OCI-M2 (cell line): ENCODE measurements around the gene CYP27C1.

Experiments used
- DNase-seq: peaks from one replicate; lab custom pipeline; 2025; ENCODE audit not compliant: unreplicated experiment; lab: John Stamatoyannopoulos, UW

CYP27C1 gene

DNA sequence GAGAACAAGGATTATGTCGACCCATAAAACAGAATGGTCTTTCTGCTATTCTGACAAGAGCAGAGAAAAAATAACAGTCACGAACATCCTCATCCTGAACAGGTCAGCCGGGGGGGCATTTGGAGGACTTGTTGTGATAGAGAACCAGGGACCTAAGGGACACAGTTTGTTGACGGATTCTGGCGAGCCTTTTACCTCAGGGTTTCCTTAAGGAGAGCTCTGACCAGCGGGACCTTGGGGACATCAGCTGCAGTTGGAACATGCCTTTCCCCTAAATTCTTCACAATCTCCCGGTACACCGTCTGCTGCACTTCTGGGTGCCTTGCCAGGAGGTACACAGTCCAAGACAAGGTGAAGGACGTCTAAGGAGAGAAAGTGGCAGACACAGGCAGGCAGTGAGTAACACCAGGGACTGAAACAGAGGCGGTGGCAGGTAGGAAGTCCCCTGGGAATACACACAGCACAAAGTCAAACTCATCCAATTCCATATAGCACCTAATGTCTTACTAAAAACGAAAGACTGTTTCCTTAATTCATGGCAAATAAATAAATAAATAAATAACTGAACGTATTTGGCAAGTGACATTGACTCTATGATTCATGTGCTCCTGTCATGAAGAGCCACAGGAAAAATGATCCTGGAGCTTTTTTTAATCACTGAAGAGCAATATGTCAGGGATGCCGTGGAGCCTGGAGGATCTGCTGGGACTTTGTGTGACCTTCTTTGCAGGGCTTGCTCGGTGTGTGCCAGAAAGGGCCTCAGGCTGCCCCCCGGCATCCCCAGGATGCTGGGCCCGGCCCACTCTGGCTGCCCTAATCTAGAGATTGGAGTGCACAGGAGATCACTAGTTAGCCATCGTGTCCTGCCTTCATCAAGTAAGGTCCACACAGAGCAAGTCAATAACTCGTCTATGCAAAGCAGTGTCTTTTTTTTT, 24.7 kb downstream of the CYP27C1 start:
- no peak for DNase-seq

DNA sequence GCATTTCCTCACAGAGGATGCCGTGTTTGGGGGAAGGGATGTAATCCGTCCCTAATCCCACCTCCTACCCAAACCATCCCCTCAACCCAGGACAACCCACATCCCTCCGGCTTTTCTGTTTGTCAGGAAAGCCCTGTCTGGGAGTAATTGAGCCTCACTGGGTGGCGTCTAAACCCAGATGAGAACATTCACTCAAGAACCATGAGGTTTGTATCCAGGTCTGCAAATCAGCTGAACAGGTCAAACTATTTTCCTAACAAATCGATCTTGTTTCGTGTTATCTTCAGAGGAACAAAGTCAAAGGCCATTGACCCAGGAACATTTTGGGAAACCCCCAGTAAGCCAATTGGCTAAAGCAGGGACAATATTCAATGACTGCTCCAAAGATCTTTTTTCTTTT, 25.7 kb downstream of the CYP27C1 start:
- DNase-seq: no peak

DNA sequence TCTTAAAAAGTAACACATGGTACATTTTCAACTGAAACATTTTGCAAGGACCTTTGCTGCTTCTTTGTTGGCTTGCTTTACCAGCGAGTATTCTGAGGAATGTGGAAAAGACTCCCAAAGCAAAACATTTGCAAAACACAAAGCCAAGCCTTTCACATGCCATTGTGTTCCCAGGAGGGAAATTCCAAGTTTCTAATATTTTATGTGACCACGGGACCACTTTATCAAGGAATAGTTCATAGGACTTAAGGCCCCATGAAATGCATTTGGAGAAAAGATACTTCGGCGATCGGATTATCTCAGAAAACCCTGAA, 26.2 kb downstream of the CYP27C1 start:
- DNase-seq: no peak

DNA sequence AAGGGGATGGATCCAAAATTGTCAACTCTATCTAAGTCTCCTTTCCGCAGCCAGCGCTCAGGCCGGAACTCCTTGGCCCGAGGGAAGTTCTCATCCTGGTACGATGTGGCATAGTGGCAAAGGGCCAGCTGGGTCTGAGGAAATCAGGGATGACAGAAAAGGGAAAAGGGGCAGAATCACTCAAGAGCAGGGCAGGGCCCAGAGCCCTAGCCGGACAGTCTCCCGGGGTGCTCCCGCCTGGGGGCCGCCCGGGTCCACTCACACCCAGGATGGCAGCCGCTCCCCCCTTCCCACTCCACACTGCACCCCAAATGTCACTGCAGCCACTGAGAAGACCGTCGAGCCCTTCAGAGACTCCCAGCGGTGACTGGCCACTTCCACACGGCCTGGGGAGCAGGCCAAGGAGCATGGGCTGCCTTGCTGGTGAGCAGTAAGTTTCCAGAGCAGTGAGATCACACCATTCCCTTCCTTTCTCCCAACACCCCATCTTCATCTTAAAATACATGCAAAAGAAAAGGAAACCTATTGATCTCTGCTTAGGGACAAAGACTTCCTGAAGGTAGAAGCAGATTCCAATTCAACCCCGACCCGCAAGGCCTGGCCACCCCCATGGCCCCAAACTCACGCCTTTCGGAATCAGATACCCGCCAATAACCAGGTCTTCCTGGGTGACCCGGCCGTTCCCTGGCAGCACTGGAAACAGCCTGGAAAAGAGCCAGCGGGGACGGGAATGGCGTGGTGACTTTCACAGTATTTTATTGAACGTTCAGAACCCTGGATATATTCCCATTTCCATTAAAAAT, 26.7 kb downstream of the CYP27C1 start:
- no peak for DNase-seq

DNA sequence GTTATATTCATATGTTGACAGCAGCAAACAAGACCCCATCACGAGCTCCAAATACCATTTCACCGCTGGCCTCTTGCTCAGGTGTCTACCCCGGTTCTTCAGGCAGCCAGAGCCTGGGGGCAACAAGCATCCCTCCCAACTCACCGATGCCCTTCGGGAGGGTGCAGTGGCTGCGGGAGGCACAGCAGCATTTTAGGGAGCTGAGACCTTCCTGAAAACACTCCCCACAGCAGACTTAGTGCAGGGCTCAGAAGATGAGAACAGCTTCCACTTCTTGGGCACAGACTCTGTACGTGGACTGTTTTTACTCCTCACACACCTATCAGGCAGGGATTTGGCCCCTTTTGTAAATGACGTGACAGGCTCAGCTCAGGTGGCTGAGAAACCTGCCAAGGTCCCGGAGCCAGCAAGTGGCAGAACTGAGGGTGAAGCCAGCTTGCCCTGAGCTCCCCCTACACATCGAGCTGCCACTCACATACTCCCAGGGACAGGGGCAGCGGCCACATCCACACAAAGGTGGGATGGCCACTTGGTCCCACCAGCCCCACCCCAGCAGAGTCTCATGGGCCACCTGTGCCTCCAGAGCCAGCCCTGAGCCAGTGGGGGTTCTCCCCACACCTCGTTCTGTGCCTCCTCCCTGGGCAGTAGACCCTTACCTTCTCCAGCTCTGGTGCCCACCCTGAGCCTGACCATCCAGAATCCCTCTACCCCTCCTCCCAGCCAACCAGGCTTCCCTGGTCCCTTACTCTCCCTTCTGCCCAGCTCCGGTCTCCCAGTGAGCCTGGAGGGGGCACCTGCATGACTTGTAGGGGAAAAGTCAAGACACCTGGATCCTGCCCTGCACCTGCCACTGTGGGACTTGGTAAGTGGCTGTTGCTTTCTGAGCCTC, 28.5 kb downstream of the CYP27C1 start:
- no peak for DNase-seq

DNA sequence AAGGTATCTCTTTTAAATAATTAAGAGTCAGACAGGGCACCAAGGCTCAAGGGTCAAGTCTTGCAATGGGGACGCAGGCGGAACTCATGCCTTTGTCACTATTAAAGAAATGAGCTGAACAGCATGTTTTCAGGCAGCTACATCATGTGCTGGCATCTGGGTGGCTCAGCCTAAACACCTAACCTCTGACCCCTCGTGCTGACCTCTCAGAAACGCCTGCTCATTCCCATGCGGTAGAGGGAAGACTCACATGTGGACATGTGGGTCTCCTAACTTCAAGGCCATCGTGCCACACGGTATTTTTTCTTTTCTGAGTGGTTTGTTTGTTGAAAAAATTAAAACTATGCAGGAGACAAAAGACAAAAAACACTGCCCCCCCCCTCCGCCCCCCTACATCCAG, 31.3 kb downstream of the CYP27C1 start:
- no peak for DNase-seq

DNA sequence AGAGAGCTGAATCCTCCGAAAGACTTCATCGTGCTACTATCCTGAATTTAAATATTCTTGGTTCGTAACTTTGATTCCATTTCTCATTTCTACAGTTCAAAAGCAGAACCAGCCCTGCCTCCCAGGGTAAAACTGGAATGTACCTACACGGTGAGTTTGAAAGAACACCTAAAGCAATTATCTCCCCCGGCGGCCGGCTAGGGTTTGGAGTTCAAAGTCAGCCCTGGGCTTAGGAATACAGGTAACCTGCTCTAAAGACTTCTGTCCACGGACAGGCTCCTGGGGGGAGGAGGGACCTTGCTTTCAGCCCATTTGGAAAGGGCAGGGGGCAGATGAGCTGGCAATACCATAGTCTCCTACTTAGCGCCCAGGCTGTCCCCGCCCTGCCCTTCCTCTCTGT, 32.3 kb downstream of the CYP27C1 start:
- DNase-seq: no peak

DNA sequence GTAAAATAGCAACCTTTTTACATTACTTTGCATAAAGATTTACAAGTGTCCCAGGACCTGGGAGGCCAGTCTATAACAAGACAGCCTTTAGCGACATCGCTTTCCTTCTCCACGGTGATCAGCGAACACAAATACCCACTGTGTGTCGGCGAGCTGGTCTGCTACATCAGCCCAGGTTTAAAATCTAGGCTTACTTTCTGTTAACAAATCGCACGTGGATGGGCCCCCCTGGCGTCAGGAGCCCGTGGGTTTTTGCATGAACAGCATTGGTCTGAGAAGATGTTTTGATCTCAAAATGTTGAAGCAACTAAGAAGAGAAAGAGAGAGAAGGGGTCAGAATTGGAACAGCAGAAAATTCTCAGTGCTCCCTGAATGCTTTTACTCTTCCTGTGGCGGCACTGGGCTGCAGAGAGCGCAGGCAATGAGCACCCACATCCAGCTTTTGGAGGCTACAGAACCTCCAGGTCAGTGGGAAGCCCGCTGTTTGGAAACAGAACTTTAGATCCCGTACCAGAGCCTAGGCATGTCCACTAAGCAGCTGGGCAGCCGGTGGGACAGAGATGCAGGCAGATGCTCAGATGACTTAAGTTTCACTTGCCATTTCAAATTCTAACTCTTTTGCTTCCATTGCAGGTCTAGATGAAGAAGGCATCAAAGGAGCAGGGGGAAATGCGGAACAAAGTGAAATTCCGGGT, 32.9 kb downstream of the CYP27C1 start:
- DNase-seq: no peak

DNA sequence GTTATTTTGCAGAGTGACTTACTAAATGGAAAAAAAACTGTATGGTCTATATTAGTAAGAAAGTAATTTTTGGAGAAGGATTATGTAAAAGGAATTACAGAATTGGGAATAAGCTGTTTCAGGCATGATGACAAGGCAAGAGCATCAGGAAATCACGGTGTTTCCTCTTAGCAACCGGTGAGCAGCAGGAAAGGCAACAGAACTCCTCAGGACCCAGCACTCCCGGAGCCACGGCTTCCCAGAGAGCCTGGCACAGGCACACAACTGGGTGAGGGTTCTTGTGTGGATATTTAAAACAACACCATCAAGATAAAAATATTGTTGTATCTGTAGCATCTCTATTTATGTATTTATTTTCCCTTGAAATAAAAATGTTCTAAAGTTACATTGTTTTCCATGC, 34.4 kb downstream of the CYP27C1 start:
- no peak for DNase-seq

DNA sequence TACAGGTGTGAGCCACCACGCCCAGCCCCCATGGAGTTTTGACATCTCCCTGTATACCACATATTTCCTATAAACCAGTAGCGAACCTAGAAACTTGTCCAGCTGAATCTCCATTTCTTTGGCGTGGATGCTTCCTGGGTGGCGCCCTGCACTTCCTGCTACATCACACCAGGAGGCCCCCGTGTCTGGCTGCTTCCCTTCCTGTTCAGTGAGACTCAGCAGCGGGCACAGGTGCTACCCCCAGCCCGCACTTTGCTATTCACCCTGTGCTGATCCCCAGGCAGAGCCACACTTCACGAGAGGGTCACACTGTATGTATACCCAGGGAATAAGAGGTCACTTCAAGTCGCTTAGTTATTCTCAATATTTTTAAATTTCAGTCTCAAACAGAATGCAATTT, 35.0 kb downstream of the CYP27C1 start:
- no peak for DNase-seq

DNA sequence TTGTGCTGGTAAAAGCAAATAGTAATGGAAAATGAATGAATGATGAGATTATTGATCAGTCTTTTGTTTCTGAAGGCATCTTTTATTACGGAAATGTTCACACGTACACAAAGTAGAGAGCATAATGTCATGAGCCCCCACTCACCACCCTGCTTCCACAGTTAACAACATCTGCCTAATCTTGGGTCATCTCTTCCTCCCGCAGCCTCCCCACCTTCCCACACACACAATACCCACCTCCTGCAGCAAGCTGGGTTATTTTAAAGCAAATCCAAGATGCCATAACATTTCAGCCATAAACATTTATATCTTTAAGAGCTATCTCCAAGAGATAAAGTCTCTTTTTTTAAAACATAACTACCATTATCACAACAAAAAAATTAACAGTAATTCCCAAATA, 36.3 kb downstream of the CYP27C1 start:
- no peak for DNase-seq

DNA sequence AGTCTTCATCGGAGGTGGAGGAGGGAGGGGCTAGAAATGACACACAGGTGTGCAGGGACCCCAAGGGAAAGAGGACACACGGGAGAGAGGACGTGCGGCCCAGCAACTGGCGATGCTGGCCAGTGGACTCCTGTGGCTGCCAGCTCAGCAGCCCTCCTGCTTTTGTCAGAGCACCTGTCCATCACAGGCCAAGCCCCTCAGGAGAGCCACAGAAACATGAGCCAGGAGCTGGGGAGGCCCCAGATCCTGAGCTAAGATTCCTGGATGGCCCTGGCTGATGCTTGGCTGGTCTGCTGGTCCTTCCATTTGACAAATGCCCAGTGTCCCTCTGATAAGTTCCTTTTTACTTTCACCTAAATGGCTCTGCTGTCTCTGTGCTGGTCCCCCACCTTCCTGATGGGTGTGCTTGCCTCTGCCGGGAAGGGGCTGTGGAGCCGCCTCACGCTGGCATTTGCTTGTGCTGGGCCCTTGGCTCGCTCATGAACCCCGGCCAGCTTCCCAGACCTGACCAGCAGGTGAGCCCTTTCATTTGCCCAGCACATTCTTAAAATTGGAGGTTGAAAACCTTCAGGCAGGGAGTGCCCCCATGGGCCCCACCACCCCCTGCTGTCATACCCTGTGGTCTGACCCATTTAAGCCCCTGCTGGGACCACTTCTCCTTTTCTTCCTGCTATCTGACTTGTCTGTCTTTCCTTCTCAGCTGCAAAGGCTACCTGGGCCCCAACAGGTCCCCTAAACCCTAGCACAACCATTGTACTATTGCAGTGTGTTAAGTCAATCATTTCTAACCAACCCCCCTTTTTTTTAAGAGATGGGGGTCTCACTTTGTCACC, 37.3 kb downstream of the CYP27C1 start:
- no peak for DNase-seq

DNA sequence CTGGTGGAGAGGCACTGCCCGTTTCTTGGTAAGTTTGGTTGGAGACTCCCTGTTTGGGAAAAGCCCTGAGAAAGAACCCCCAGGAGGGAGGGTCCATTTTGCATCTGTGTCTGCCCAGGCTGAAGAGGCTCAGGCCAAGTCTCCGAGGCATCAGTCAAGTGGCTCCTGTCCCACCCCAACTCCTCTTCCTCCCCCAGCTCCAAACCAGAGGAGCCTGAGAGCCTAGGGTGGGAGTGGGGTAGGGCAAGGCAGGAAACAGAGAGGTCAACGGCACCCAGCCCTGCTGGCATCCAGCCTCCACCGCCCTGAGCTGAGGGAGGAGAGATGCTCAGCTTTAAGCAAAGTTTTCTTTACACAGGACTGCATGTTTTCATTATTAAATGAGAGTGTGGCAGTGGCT, 38.2 kb downstream of the CYP27C1 start:
- DNase-seq: no peak

DNA sequence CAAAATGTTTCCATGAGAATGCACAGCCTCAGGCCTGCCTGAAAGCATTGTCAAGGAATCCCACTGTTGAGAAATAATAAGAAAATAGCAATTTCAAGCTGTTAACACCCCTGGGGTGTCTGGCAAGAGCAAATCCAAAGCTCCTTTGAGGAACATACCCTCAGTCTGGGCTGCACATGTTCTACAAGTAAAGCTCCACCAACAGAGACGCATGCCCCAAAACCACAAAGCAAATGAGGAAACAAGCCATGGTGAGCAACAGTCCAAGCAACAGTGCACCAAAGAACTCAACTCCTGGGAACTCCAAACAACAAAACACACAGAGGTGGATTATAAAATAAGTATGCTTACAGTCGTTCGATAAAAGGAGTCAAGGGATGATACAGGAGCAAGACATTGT, 40.3 kb downstream of the CYP27C1 start:
- DNase-seq: no peak

DNA sequence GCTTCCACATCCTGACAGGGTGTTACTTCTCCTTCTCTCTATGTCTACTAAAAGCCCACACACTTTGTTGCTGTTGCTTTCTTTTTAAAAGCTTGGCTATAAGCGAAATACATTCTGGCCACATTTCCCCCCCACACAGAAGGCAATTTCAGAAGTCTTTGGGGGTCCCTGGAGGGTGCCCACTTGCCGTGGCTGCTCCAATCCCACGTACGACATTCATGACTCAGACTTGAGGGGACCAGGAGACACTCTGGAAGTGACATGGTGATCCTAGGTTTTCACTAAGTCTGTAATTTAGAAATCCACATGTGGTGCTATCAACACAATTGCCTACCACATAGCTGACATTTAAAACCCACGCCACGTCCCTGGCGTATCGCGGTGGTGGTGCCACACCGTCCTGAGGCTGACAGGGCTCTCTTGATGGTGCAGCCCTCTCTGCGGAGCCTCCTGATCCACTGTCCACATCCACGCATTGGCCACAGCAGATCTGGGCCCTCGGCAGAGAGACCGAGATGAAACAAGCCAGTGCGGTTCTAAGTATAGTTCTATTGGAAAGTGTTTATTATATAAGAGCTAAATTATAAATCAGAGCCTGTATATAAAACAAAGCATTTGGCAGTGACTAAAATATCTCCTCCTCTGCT, 42.4 kb downstream of the CYP27C1 start:
- DNase-seq: no peak

DNA sequence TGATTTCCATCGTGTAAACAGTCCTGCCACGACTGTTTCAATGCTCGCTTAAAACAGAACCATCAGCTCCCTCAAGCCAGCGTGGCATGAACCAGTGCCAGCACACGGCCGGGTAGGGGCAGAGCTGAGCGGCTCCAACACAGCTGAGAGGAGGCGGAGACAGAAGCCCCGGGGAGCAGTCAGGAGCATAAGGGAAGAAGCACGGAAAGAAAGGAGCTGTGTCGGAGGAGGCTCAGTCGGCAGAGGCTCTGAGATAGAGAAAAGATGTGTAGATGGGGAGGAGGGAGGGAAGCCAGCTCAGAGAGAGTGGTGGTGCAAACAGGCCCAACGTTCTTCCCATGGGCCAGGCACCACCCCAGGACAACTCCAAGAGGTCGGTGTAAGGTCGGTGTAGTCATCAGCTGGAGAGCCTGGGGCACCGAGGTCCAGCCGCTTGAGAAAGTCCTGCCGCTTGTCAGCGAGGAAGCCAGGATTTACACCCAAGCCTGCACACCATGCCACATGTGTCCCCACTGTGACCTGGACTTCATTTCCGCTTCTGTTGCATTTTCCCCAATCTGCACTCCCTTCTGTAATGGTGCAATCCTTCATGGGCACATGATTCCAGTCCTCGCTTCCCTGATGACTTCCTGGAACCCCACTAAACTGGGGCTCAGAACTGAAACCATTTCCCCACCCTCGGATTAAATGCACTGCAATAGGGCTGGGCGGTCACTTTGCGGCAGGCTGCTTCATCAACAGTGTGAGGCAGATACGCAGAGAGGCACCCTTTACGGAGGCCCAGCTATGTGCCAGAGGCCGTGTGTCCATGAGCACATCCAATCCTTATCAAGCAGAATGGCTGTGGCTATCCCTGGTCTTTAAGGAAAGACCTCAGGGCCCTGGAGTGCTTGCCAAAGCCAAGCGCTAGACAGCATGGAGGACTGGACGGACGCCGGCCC, 43.5 kb downstream of the CYP27C1 start:
- no peak for DNase-seq

DNA sequence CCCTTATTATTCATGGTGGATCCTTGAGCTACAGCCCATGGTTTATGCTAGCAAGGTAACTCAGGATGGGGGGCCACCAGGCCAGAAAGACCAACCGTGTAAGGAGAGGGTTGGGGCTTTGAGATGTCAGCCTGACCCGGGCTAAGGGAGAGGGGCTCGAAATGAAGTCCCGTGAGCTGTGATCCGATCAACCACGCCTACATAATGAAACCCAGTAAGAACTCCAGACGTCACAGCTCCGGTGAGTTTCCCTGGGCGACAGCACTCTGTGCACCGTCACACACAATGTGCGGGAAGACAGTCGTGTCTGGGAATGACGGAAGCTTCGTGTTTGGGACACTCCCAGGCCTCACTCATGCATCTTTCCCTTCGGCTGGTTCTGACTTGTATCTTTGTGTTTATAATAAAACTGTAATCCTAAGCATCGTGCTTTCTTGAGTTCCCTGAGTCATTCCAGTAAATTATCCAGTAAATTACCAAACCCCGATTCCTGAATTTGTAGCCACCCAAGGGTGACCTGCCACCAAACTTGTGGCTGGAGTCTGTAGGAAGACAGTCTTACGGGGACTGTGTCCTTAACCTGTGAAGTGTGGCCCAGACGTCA, 44.2 kb downstream of the CYP27C1 start:
- DNase-seq: no peak
